Glutamatergic neuron (in vitro differentiated cells): Measurements from ENCODE around the gene NFILZ. TPM values are rescaled to one million over a fixed set of nuclear protein-coding genes. Genes with fewer than 3 reads are reported as not detected.

Source experiments
- DNase-seq: peaks from one replicate; pipeline ENCODE4 v3.0.0; 2022
- H3K27ac Mint-ChIP-seq: one replicate; pipeline ENCODE4 v1.8.0; 2020; ENCODE audit warnings: mild to moderate bottlenecking, mixed read lengths, inconsistent platforms; ENCODE audit not compliant: unreplicated experiment
- H3K27me3 Mint-ChIP-seq: one replicate; pipeline ENCODE4 v1.8.0; 2020; ENCODE audit warnings: mild to moderate bottlenecking, moderate library complexity, mixed read lengths, inconsistent platforms; ENCODE audit not compliant: unreplicated experiment
- H3K36me3 Mint-ChIP-seq: one replicate; pipeline ENCODE4 v1.8.0; 2020; ENCODE audit warnings: mild to moderate bottlenecking, mixed read lengths, inconsistent platforms; ENCODE audit not compliant: unreplicated experiment
- H3K4me1 Mint-ChIP-seq: one replicate; pipeline ENCODE4 v1.8.0; 2020; ENCODE audit warnings: mild to moderate bottlenecking, low read depth, mixed read lengths, inconsistent platforms; ENCODE audit not compliant: unreplicated experiment
- H3K4me3 Mint-ChIP-seq: one replicate; pipeline ENCODE4 v1.8.0; 2020; ENCODE audit warnings: mild to moderate bottlenecking, mixed read lengths, inconsistent platforms; ENCODE audit not compliant: unreplicated experiment
- H3K9me3 Mint-ChIP-seq: one replicate; pipeline ENCODE4 v1.8.0; 2020; ENCODE audit warnings: mild to moderate bottlenecking, moderate library complexity, mixed read lengths, inconsistent platforms; ENCODE audit not compliant: unreplicated experiment
- CTCF ChIP-seq: fragments of 200-600 bp; sonication (generic); IDR thresholded peaks from one replicate; pipeline ENCODE4 v1.5.0; 2021; ENCODE audit not compliant: partially characterized antibody, unreplicated experiment
- long read RNA-seq: library from polyadenylated mRNA; unstranded; transcript quantifications from one replicate; pipeline ENCODE4 v2.0.0, GENCODE V29; 2020; ENCODE audit not compliant: unreplicated experiment
- total RNA-seq: library from RNA; stranded (reverse); fragmentation: NEBNext Ultra II Directional; extraction: Animal tissue kit (Norgen Biotek cat#: 25700); gene quantifications from one replicate; pipeline ENCODE4 v1.2.1, GENCODE V29; 2021; ENCODE audit not compliant: unreplicated experiment

NFILZ gene
- not detected for total RNA-seq
- long read RNA-seq, result 0 reads

GRCh38 chr19:8629996-8630683 is at the start of gene NFILZ:
NFILZ (plus strand) TSS chr19:8630633; CDS start chr19:8676766, 46,133 bp downstream.
- TF ChIP-seq CTCF, result no peak
- H3K4me1 Mint-ChIP-seq, result no peaks in the 10 kb centered on the region
- H3K4me3 Mint-ChIP-seq, result no peak within 1 kb of the TSS
- peaks cover 2% of the 10 kb centered on the region for H3K9me3 Mint-ChIP-seq
- H3K27ac Mint-ChIP-seq, result no peak within 1 kb of the TSS
- no peaks in the 10 kb centered on the region for H3K27me3 Mint-ChIP-seq
- no peaks in the 10 kb centered on the region for H3K36me3 Mint-ChIP-seq
- no peak for DNase-seq

- Mint-ChIP-seq H3K4me3 (no peak overlapping the region), H3K27ac (no peak overlapping the region), H3K9me3 (peaks cover 2% of the 10 kb centered on the region), H3K36me3 (no peaks in the 10 kb centered on the region), H3K27me3 (peaks cover 3% of the 10 kb centered on the region), H3K4me1 (no peaks in the 10 kb centered on the region)
- DNase-seq, result peak; percentile 83
- peak; percentile 100 for TF ChIP-seq CTCF
These were observed 49.6 kb upstream of the NFILZ start for GRCh38 chr19:8580710-8581281.

GRCh38 chr19:8584965-8585893 is 45.2 kb upstream of the NFILZ start:
- TF ChIP-seq CTCF, result no peak
- Mint-ChIP-seq H3K36me3 (no peaks in the 10 kb centered on the region), H3K27ac (no peak overlapping the region), H3K4me3 (no peak overlapping the region), H3K4me1 (no peaks in the 10 kb centered on the region), H3K27me3 (peaks cover 3% of the 10 kb centered on the region), H3K9me3 (peaks cover 7% of the 10 kb centered on the region)
- DNase-seq, result no peak

GRCh38 chr19:8585894-8586750 is 44.3 kb upstream of the NFILZ start:
- H3K9me3 Mint-ChIP-seq, result peaks cover 10% of the 10 kb centered on the region
- H3K4me3 Mint-ChIP-seq, result no peak overlapping the region
- no peak overlapping the region for H3K27ac Mint-ChIP-seq
- peak; percentile 92 for TF ChIP-seq CTCF
- no peaks in the 10 kb centered on the region for H3K36me3 Mint-ChIP-seq
- peak; percentile 88 for DNase-seq
- no peaks in the 10 kb centered on the region for H3K4me1 Mint-ChIP-seq
- H3K27me3 Mint-ChIP-seq, result peaks cover 6% of the 10 kb centered on the region
